Measurements from ENCODE around the gene TAX1BP3.
"Not testable (repeated sequence)": the region's sequence is repeated elsewhere in the genome, so short reads cannot be mapped to it uniquely, and the experiment has no call there.

TAX1BP3 gene

DNA sequence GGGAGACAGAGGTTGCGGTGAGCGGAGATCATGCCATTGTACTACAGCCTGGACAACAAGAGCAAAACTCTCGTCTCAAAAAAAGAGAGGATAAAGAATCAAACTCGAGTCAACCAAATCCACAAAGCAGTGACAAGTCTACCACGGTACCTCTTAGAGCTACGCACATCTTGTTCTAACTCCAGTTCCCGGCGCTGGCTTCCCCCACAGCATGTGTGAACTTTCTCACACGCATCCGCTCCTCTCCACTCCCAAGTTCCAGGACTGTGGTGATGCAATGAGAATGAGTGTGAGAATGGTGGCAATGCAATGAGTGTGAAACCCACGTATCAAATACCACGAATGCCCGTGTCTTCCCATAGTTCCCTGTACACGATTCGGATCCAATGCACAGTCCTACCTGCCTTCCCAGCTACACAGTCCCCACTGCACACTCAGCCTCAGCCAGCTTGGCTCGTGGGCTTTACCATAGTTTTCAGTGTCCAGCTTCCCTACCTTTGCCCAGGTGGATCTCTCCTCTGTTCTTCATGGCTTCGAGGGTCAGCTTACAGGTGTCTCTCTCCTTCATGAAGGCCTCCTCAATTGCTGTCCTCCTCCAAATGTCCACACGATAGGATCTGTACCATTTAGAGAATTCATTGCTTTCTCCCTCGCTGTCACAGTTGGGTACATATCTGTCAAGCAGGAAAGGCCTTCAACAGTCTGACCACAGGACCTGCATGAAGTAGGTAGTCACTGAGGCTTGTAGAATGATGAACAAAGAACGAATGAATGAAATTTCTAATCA, 36.7 kb upstream of the TAX1BP3 start:
- DNase-seq (ENCODE audit: extremely low read depth, insufficient read length) = no peak
- Histone ChIP-seq H3K4me3 (replicated peaks; ENCODE audit: low read depth, low read length) (no peak overlapping the region), H3K27me3 (replicated peaks; ENCODE audit: control insufficient read depth, insufficient read depth, low read length) (no peaks in the 10 kb centered on the region), H3K36me3 (ENCODE audit: control insufficient read depth, insufficient read depth, low read length) (no peaks in the 10 kb centered on the region)
- TF ChIP-seq, protein P1, sequence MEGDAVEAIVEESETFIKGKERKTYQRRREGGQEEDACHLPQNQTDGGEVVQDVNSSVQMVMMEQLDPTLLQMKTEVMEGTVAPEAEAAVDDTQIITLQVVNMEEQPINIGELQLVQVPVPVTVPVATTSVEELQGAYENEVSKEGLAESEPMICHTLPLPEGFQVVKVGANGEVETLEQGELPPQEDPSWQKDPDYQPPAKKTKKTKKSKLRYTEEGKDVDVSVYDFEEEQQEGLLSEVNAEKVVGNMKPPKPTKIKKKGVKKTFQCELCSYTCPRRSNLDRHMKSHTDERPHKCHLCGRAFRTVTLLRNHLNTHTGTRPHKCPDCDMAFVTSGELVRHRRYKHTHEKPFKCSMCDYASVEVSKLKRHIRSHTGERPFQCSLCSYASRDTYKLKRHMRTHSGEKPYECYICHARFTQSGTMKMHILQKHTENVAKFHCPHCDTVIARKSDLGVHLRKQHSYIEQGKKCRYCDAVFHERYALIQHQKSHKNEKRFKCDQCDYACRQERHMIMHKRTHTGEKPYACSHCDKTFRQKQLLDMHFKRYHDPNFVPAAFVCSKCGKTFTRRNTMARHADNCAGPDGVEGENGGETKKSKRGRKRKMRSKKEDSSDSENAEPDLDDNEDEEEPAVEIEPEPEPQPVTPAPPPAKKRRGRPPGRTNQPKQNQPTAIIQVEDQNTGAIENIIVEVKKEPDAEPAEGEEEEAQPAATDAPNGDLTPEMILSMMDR (IDR thresholded peaks at IDR 0.05; ENCODE audit: insufficient read depth, low read length, poor library complexity, severe bottlenecking) = no peak

DNA sequence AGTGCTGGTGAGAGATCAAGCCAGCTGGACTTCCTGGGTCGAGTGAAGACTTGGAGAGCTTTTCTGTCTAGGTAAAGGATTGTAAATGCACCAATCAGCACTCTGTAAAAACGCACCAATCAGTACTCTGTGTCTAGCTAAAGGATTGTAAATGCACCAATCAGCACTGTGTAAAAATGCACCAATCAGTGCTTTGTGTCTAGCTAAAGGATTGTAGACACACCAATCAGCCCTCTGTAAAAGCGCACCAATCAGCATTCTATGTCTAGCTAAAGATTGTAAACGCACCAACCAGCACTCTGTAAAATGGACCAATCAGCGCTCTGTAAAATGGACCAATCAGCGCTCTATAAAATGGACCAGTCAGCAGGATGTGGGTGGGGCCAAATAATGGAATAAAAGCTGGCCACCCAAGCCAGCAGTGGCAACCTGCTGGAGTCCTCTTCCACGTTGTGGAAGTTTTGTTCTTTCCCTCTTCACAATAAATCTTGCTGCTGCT, 33.7 kb upstream of the TAX1BP3 start:
- not testable (repeated sequence) for H3K27me3 ChIP-seq (replicated peaks; ENCODE audit: control insufficient read depth, insufficient read depth, low read length)

DNA sequence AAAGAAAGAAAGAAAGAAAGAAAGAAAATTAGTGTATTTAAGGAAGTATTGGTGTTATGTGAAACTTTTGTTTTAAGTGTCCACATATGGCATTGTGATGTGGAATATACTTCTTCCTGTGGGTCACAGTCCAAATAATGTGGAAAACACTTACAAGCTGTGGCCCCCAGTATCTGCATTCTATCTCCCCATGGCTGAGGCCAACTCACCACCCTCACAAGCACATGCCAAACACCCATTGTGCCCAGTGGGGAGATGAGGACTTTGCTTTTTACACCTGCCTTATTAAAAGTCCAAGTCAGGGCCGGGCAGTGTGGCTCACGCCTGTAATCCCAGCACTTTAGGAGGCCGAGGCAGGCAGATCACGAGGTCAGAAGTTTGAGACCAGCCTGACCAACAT, 31.6 kb upstream of the TAX1BP3 start:
- no peak overlapping the region for H3K4me3 ChIP-seq (replicated peaks; ENCODE audit: low read depth, low read length)
- no peaks in the 10 kb centered on the region for H3K36me3 ChIP-seq (ENCODE audit: control insufficient read depth, insufficient read depth, low read length)
- no peaks in the 10 kb centered on the region for H3K27me3 ChIP-seq (replicated peaks; ENCODE audit: control insufficient read depth, insufficient read depth, low read length)
- TF ChIP-seq, protein P1 (IDR thresholded peaks at IDR 0.05; ENCODE audit: insufficient read depth, low read length, poor library complexity, severe bottlenecking) = no peak
- DNase-seq (ENCODE audit: extremely low read depth, insufficient read length) = no peak

More for the DNA sequence above, 33.7 kb upstream of the TAX1BP3 start:
- not testable (repeated sequence) for H3K36me3 ChIP-seq (ENCODE audit: control insufficient read depth, insufficient read depth, low read length); DNase-seq (ENCODE audit: extremely low read depth, insufficient read length); H3K4me3 ChIP-seq (replicated peaks; ENCODE audit: low read depth, low read length)

DNA sequence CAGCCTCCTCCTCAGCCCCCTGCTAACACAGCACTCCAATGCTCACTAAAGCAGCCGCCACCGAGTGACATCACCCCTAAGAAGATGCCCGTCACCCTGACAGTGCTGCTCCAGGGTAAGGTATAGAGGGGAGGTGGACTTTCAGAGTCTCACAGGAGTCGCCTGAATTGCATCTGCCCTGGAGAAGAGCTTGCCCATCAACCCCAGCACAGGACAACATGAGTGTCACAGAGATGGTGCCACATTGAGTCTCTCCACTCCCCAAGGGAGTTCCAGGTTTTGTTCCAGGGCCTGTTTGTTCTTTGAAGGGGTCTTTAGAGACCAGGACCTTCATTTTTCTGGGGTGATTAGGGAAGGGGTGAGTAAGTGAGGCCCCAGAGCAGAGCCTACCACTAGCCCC, 29.8 kb upstream of the TAX1BP3 start:
- TF ChIP-seq, protein P1 (IDR thresholded peaks at IDR 0.05; ENCODE audit: insufficient read depth, low read length, poor library complexity, severe bottlenecking) = no peak
- Histone ChIP-seq H3K36me3 (ENCODE audit: control insufficient read depth, insufficient read depth, low read length) (no peaks in the 10 kb centered on the region), H3K27me3 (replicated peaks; ENCODE audit: control insufficient read depth, insufficient read depth, low read length) (no peaks in the 10 kb centered on the region)

DNA sequence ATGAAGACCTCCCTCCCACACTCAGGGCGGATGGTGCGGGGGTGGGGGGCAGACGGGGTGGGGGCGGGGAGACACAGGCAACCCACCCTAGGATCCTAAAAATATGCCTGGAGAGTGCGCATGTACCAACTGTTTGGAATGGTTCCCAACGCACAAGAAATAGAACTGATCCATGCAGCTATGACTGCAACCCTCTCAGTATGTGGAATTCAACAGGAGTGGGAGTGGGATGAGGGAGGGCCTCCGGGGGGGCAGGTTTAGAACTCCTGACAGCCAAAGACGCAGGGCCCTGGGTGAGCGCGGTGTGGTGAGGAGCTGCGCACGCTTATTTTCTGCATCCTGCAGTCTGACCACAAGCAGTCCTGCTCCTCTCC, 28.7 kb upstream of the TAX1BP3 start:
- Histone ChIP-seq H3K27me3 (replicated peaks; ENCODE audit: control insufficient read depth, insufficient read depth, low read length) (no peaks in the 10 kb centered on the region), H3K36me3 (ENCODE audit: control insufficient read depth, insufficient read depth, low read length) (no peaks in the 10 kb centered on the region), H3K4me3 (replicated peaks; ENCODE audit: low read depth, low read length) (no peak overlapping the region)
- TF ChIP-seq, protein P1 (IDR thresholded peaks at IDR 0.05; ENCODE audit: insufficient read depth, low read length, poor library complexity, severe bottlenecking) = no peak
- no peak for DNase-seq (ENCODE audit: extremely low read depth, insufficient read length)

More for the DNA sequence above, 29.8 kb upstream of the TAX1BP3 start:
- no peak overlapping the region for H3K4me3 ChIP-seq (replicated peaks; ENCODE audit: low read depth, low read length)
- DNase-seq (ENCODE audit: extremely low read depth, insufficient read length) = no peak

DNA sequence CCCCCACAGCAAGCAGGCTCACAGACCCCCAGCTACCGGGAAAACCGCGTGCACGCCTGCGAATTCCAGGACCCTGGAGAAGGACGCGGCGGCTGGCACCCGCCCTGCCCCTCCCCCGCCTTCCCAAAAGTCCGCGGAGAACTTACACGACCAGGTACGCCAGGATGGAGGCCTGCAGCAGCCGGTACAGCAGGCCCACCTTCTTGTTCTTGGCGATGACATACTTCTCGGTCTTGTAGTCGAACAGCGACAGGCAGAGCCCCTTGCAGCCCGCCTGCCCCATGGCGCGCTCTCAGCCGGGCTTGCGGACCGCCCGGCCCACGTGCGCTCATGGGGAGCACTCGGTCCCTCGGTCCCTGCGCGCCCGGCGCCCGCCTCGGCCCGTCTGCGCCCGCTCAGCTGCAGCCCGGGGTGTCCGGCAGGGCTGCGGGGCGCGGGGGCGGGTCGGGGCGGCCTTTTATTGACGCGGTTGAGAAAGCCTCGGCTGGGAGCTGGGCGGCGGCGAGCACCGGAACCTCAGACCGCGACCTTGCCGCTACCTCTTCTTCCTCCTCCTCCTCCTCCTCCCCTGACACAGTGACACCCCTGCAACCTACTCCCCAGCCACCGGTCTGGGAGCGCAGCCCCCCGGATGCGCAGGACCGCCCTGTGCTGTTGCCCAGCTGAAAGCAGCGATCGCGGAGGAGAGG, 27.5 kb upstream of the TAX1BP3 start, which contains the start of gene P2RX5:
Gene P2RX5 (minus strand): TSS at position 433 of the 689 bp plus-strand sequence. CDS start 150 bp downstream, at position 283.
- no peaks in the 10 kb centered on the region for H3K27me3 ChIP-seq (replicated peaks; ENCODE audit: control insufficient read depth, insufficient read depth, low read length)
- TF ChIP-seq, protein P1 (IDR thresholded peaks at IDR 0.05; ENCODE audit: insufficient read depth, low read length, poor library complexity, severe bottlenecking) = no peak
- peak; percentile 85 for DNase-seq (ENCODE audit: extremely low read depth, insufficient read length)
- peaks cover 8% of the 10 kb centered on the region for H3K36me3 ChIP-seq (ENCODE audit: control insufficient read depth, insufficient read depth, low read length)
- peak within 1 kb of the TSS; percentile 69 for H3K4me3 ChIP-seq (replicated peaks; ENCODE audit: low read depth, low read length)

Data from GM06990 (cell line).